ENCODE results near the gene RETN.

The RETN gene

GRCh38 chr19:7674010-7675005 lies 5.5 kb downstream of the RETN start:
- Histone ChIP-seq H3K4me1 (ENCODE audit: control insufficient read depth, insufficient read depth, low read length, poor library complexity, severe bottlenecking) (peaks cover 18% of the 10 kb centered on the region), H3K36me3 (ENCODE audit: control insufficient read depth, insufficient read depth, low read length) (no peaks in the 10 kb centered on the region), H3K27me3 (replicated peaks; ENCODE audit: control insufficient read depth, insufficient read depth, low read length, poor library complexity, severe bottlenecking) (peaks cover 3% of the 10 kb centered on the region), H3K27ac (ENCODE audit: insufficient read depth, low read length, poor library complexity, severe bottlenecking) (no peak overlapping the region), H3K4me3 (ENCODE audit: insufficient read depth, low read depth, low read length, poor library complexity, severe bottlenecking) (no peak overlapping the region), H3K9me3 (ENCODE audit: control insufficient read depth, low read length) (no peaks in the 10 kb centered on the region)
- DNase-seq, result no peak

GRCh38 chr19:7676376-7676775 lies 7.5 kb downstream of the RETN start:
- H3K4me3 ChIP-seq (ENCODE audit: insufficient read depth, low read depth, low read length, poor library complexity, severe bottlenecking), result no peak overlapping the region
- H3K27me3 ChIP-seq (replicated peaks; ENCODE audit: control insufficient read depth, insufficient read depth, low read length, poor library complexity, severe bottlenecking), result no peaks in the 10 kb centered on the region
- no peak for DNase-seq

GRCh38 chr19:7676854-7677253 lies 8.0 kb downstream of the RETN start, which contains the start of gene MCEMP1:
MCEMP1 (plus strand) TSS chr19:7677090; CDS start chr19:7677121, 31 bp downstream.
- peaks cover 34% of the 10 kb centered on the region for H3K4me1 ChIP-seq (ENCODE audit: control insufficient read depth, insufficient read depth, low read length, poor library complexity, severe bottlenecking)
- H3K27ac ChIP-seq (ENCODE audit: insufficient read depth, low read length, poor library complexity, severe bottlenecking), result no peak within 1 kb of the TSS
- DNase-seq, result no peak
- H3K36me3 ChIP-seq (ENCODE audit: control insufficient read depth, insufficient read depth, low read length), result no peaks in the 10 kb centered on the region
- H3K9me3 ChIP-seq (ENCODE audit: control insufficient read depth, low read length), result no peaks in the 10 kb centered on the region
- H3K4me3 ChIP-seq (ENCODE audit: insufficient read depth, low read depth, low read length, poor library complexity, severe bottlenecking), result no peak within 1 kb of the TSS
- H3K27me3 ChIP-seq (replicated peaks; ENCODE audit: control insufficient read depth, insufficient read depth, low read length, poor library complexity, severe bottlenecking), result no peaks in the 10 kb centered on the region

More at GRCh38 chr19:7676376-7676775, 7.5 kb downstream of the RETN start:
- no peaks in the 10 kb centered on the region for H3K36me3 ChIP-seq (ENCODE audit: control insufficient read depth, insufficient read depth, low read length)
- H3K9me3 ChIP-seq (ENCODE audit: control insufficient read depth, low read length), result no peaks in the 10 kb centered on the region
- peaks cover 29% of the 10 kb centered on the region for H3K4me1 ChIP-seq (ENCODE audit: control insufficient read depth, insufficient read depth, low read length, poor library complexity, severe bottlenecking)
- no peak overlapping the region for H3K27ac ChIP-seq (ENCODE audit: insufficient read depth, low read length, poor library complexity, severe bottlenecking)

GRCh38 chr19:7677669-7678311 lies 8.9 kb downstream of the RETN start:
- H3K4me3 ChIP-seq (ENCODE audit: insufficient read depth, low read depth, low read length, poor library complexity, severe bottlenecking), result no peak overlapping the region
- DNase-seq, result no peak
- H3K27me3 ChIP-seq (replicated peaks; ENCODE audit: control insufficient read depth, insufficient read depth, low read length, poor library complexity, severe bottlenecking), result no peaks in the 10 kb centered on the region
- H3K36me3 ChIP-seq (ENCODE audit: control insufficient read depth, insufficient read depth, low read length), result peaks cover 4% of the 10 kb centered on the region
- H3K27ac ChIP-seq (ENCODE audit: insufficient read depth, low read length, poor library complexity, severe bottlenecking), result no peak overlapping the region
- H3K4me1 ChIP-seq (ENCODE audit: control insufficient read depth, insufficient read depth, low read length, poor library complexity, severe bottlenecking), result peaks cover 37% of the 10 kb centered on the region
- no peaks in the 10 kb centered on the region for H3K9me3 ChIP-seq (ENCODE audit: control insufficient read depth, low read length)

- H3K27me3 ChIP-seq (replicated peaks; ENCODE audit: control insufficient read depth, insufficient read depth, low read length, poor library complexity, severe bottlenecking), result no peaks in the 10 kb centered on the region
- no peak overlapping the region for H3K27ac ChIP-seq (ENCODE audit: insufficient read depth, low read length, poor library complexity, severe bottlenecking)
- H3K36me3 ChIP-seq (ENCODE audit: control insufficient read depth, insufficient read depth, low read length), result peaks cover 7% of the 10 kb centered on the region
- H3K4me1 ChIP-seq (ENCODE audit: control insufficient read depth, insufficient read depth, low read length, poor library complexity, severe bottlenecking), result peaks cover 37% of the 10 kb centered on the region
- no peak overlapping the region for H3K4me3 ChIP-seq (ENCODE audit: insufficient read depth, low read depth, low read length, poor library complexity, severe bottlenecking)
- no peaks in the 10 kb centered on the region for H3K9me3 ChIP-seq (ENCODE audit: control insufficient read depth, low read length)
- DNase-seq, result peak; percentile 50 to 60 (median 51)
Measured at GRCh38 chr19:7678971-7679751, 10.3 kb downstream of the RETN start.

GRCh38 chr19:7679771-7680605 lies 11.1 kb downstream of the RETN start:
- H3K4me1 ChIP-seq (ENCODE audit: control insufficient read depth, insufficient read depth, low read length, poor library complexity, severe bottlenecking), result peaks cover 37% of the 10 kb centered on the region
- H3K27ac ChIP-seq (ENCODE audit: insufficient read depth, low read length, poor library complexity, severe bottlenecking), result no peak overlapping the region

GRCh38 chr19:7680606-7681339 lies 11.9 kb downstream of the RETN start, which contains the start of gene TRAPPC5:
TRAPPC5 (plus strand) TSS chr19:7680833; CDS start chr19:7682254, 1,421 bp downstream.
- Histone ChIP-seq H3K27me3 (replicated peaks; ENCODE audit: control insufficient read depth, insufficient read depth, low read length, poor library complexity, severe bottlenecking) (no peaks in the 10 kb centered on the region), H3K27ac (ENCODE audit: insufficient read depth, low read length, poor library complexity, severe bottlenecking) (peak within 1 kb of the TSS; percentile 91), H3K4me1 (ENCODE audit: control insufficient read depth, insufficient read depth, low read length, poor library complexity, severe bottlenecking) (peaks cover 37% of the 10 kb centered on the region), H3K9me3 (ENCODE audit: control insufficient read depth, low read length) (no peaks in the 10 kb centered on the region), H3K36me3 (ENCODE audit: control insufficient read depth, insufficient read depth, low read length) (peaks cover 7% of the 10 kb centered on the region), H3K4me3 (ENCODE audit: insufficient read depth, low read depth, low read length, poor library complexity, severe bottlenecking) (peak within 1 kb of the TSS; percentile 99)
- DNase-seq, result peak; percentile 75 to 79 (median 75)

More at GRCh38 chr19:7679771-7680605, 11.1 kb downstream of the RETN start:
- Histone ChIP-seq H3K27me3 (replicated peaks; ENCODE audit: control insufficient read depth, insufficient read depth, low read length, poor library complexity, severe bottlenecking) (no peaks in the 10 kb centered on the region), H3K4me3 (ENCODE audit: insufficient read depth, low read depth, low read length, poor library complexity, severe bottlenecking) (peak overlapping the region; percentile 99), H3K36me3 (ENCODE audit: control insufficient read depth, insufficient read depth, low read length) (peaks cover 7% of the 10 kb centered on the region), H3K9me3 (ENCODE audit: control insufficient read depth, low read length) (no peaks in the 10 kb centered on the region)
- DNase-seq, result no peak

GRCh38 chr19:7681340-7682174 lies 12.7 kb downstream of the RETN start:
- Histone ChIP-seq H3K27me3 (replicated peaks; ENCODE audit: control insufficient read depth, insufficient read depth, low read length, poor library complexity, severe bottlenecking) (no peaks in the 10 kb centered on the region), H3K4me3 (ENCODE audit: insufficient read depth, low read depth, low read length, poor library complexity, severe bottlenecking) (peak overlapping the region; percentile 99), H3K9me3 (ENCODE audit: control insufficient read depth, low read length) (no peaks in the 10 kb centered on the region), H3K4me1 (ENCODE audit: control insufficient read depth, insufficient read depth, low read length, poor library complexity, severe bottlenecking) (peaks cover 35% of the 10 kb centered on the region), H3K36me3 (ENCODE audit: control insufficient read depth, insufficient read depth, low read length) (peaks cover 7% of the 10 kb centered on the region), H3K27ac (ENCODE audit: insufficient read depth, low read length, poor library complexity, severe bottlenecking) (peak overlapping the region; percentile 91)
- peak; percentile 66 to 75 (median 70) for DNase-seq
